Activated naive CD8-positive, alpha-beta T cell treated with anti-CD3 and anti-CD28 coated beads, Interleukin-2, amount 10 ng/mL, durations not matched to agents 7 days and 5 days (primary cell): ENCODE measurements around the gene ADARB1. TPM values are rescaled to one million over a fixed set of nuclear protein-coding genes. Genes with fewer than 3 reads are reported as not detected.

Experiments used
- ATAC-seq: fragments of 150-1000 bp; cut with Tn5 transposase; one replicate; pipeline ENCODE4 v1.10.0; 2021; ENCODE audit warnings: low read depth, moderate library complexity
- POLR2A ChIA-PET: fragments of 350-600 bp; sonication (Branson Sonifier 250); formaldehyde crosslinking; loops from one replicate; lab custom pipeline; 2021; ENCODE audit warnings: antibody characterized with exemption; lab: Charles Lee
- DNase-seq: peaks from one replicate; pipeline ENCODE4 v3.0.0; 2021
- H3K27ac Mint-ChIP-seq: one replicate; pipeline ENCODE4 v1.8.0; 2022; ENCODE audit warnings: mild to moderate bottlenecking, mixed read lengths
- H3K27me3 Mint-ChIP-seq: one replicate; pipeline ENCODE4 v1.8.0; 2022; ENCODE audit warnings: mild to moderate bottlenecking, moderate library complexity, mixed read lengths
- H3K36me3 Mint-ChIP-seq: one replicate; pipeline ENCODE4 v1.8.0; 2021; ENCODE audit warnings: mild to moderate bottlenecking, mixed read lengths
- H3K4me1 Mint-ChIP-seq: one replicate; pipeline ENCODE4 v1.8.0; 2021; ENCODE audit warnings: mixed read lengths
- H3K4me3 Mint-ChIP-seq: one replicate; pipeline ENCODE4 v1.8.0; 2022; ENCODE audit warnings: mild to moderate bottlenecking, moderate library complexity, mixed read lengths
- H3K9me3 Mint-ChIP-seq: one replicate; pipeline ENCODE4 v1.8.0; 2021; ENCODE audit warnings: mixed read lengths
- total RNA-seq, 2 experiments: library from RNA; stranded (reverse); gene quantifications; one replicate each; pipeline ENCODE4 v1.2.3, GENCODE V29; 2021

Gene ADARB1
- total RNA-seq, 2 experiments from 2014 or later: 48.3 to 48.4 TPM

GRCh38 chr21:45264146-45264911 lies 189.9 kb downstream of the ADARB1 start:
- DNase-seq (no peak), ATAC-seq (no peak)
- Mint-ChIP-seq H3K9me3 (no peaks in the 10 kb centered on the region), H3K27me3 (peaks cover under 1% of the 10 kb centered on the region), H3K4me1 (peaks cover 11% of the 10 kb centered on the region), H3K4me3 (no peak overlapping the region), H3K27ac (no peak overlapping the region), H3K36me3 (peaks cover 24% of the 10 kb centered on the region)
- POLR2A ChIA-PET: no interaction called here

DNA sequence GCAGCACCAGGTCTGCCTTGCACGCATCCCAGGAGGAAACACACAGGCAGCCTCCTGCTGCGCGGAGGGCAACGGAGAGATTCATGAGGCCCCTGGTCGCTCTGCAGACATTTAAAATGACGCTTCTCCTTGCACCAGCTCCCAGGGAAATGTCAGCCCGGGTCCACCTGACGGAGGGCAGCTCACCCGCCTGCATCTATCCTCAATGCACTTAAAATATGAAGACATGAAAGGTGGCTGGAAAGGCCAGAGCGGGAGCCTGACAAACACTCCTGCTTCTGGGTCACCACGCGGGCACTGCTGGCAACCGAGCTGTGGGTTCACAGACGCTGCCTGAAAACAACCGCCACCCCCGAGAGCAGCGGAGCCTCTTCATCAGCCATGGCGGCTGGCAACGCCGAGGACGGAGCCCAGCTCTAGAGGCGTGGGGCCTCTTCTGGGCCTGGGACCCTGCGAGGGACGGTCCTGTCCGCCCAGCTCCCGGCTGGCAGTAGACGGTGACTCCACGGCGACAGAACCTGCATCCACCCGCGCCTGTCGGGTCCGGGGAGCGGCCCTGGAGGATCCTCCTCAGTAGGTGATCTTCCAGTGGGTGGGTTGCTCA lies 190.6 kb downstream of the ADARB1 start:
- H3K27ac Mint-ChIP-seq: no peak overlapping the region
- H3K27me3 Mint-ChIP-seq: no peaks in the 10 kb centered on the region
- no peaks in the 10 kb centered on the region for H3K9me3 Mint-ChIP-seq
- POLR2A ChIA-PET: no interaction called here
- ATAC-seq: no peak
- DNase-seq: peak; percentile 20
- H3K4me1 Mint-ChIP-seq: peaks cover 11% of the 10 kb centered on the region
- H3K4me3 Mint-ChIP-seq: no peak overlapping the region
- peaks cover 24% of the 10 kb centered on the region for H3K36me3 Mint-ChIP-seq

DNA sequence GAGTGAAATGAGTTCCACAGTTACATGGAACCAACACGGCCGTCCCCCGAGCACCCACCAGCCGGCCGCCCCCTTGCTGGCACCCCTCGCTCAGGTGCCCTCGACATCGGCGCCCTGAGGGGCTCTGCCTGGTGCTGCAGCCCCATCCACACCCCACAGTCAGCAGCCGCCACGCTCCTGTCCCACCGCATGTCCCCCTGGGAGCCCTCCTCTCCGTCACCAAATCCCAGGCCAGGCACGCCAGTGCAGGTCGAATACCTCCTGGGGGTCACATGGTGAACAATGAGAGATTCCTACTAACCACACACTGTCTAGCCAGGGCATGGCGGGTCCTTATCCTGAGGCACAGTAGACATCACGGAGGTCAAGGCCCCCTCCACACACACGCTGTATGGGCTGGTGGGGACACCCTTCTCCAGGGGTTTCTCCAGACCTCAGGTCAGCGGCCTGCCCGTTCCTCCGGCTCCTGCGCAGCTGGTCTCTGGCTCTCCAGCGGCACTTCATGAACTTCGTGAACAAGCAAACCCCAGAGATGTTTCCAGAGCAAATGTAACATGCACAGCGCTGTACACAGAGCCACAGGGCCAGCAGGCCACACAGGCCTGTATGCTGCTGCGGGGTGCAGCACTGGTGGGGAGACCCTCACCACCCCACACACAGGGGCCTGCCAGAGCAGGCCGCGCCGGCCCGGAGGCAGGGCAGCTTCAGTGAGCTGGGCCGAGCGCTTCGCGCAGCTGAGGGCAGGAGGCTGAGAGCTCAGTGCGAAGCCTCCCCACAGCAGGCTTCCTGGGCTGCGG lies 191.5 kb downstream of the ADARB1 start:
- POLR2A ChIA-PET: interaction anchor here (1.1 kb wide), 1 partner anchor 9 kb away, joined by 4 read pairs; no protein-coding TSS in a partner anchor
- peaks cover 11% of the 10 kb centered on the region for H3K4me1 Mint-ChIP-seq
- peak; percentile 28 for ATAC-seq
- no peaks in the 10 kb centered on the region for H3K27me3 Mint-ChIP-seq
- peak overlapping the region; percentile 58 for H3K4me3 Mint-ChIP-seq
- peak; percentile 25 for DNase-seq
- no peaks in the 10 kb centered on the region for H3K9me3 Mint-ChIP-seq
- H3K27ac Mint-ChIP-seq: peak overlapping the region; percentile 78
- peaks cover 24% of the 10 kb centered on the region for H3K36me3 Mint-ChIP-seq

GRCh38 chr21:45266518-45267389 lies 192.4 kb downstream of the ADARB1 start:
- peak; percentile 93 for ATAC-seq
- peak overlapping the region; percentile 12 for H3K4me3 Mint-ChIP-seq
- no peaks in the 10 kb centered on the region for H3K27me3 Mint-ChIP-seq
- peak overlapping the region; percentile 78 for H3K27ac Mint-ChIP-seq
- DNase-seq: peak; percentile 52
- H3K9me3 Mint-ChIP-seq: no peaks in the 10 kb centered on the region
- H3K36me3 Mint-ChIP-seq: peaks cover 24% of the 10 kb centered on the region
- peaks cover 11% of the 10 kb centered on the region for H3K4me1 Mint-ChIP-seq
- POLR2A ChIA-PET: interaction anchor here (1.1 kb wide), 1 partner anchor 10 kb away, joined by 4 read pairs; no protein-coding TSS in a partner anchor

- Mint-ChIP-seq H3K36me3 (peaks cover 24% of the 10 kb centered on the region), H3K4me3 (no peak overlapping the region), H3K27ac (no peak overlapping the region), H3K9me3 (no peaks in the 10 kb centered on the region), H3K27me3 (no peaks in the 10 kb centered on the region), H3K4me1 (peaks cover 11% of the 10 kb centered on the region)
- ATAC-seq: no peak
- POLR2A ChIA-PET: no interaction called here
- peak; percentile 21 for DNase-seq
Measured at GRCh38 chr21:45267390-45267760, 193.0 kb downstream of the ADARB1 start.

DNA sequence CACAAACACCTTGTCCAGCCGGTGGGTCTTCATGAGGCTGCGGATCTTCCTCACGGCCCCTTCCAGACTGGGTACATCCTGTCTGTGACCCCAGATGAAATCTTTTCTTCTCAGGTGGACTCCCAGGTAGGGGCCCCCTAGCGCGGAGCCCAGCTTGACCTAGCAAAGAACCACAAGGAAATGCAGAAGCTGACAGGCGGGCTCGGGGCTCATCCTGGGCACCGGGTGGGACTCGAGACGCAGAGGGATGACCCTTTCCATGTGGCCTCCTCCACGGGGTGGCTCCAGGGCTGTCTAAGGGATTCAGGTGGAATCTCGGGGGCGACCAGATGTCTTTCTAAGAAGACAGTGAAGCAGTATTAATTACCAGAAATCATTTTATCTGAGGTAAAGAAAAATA lies 195.5 kb downstream of the ADARB1 start:
- peaks cover 11% of the 10 kb centered on the region for H3K4me1 Mint-ChIP-seq
- H3K27me3 Mint-ChIP-seq: no peaks in the 10 kb centered on the region
- peaks cover 19% of the 10 kb centered on the region for H3K36me3 Mint-ChIP-seq
- ATAC-seq (no peak), DNase-seq (peak; percentile 22)
- no peak overlapping the region for H3K27ac Mint-ChIP-seq
- no peaks in the 10 kb centered on the region for H3K9me3 Mint-ChIP-seq
- POLR2A ChIA-PET: no interaction called here
- H3K4me3 Mint-ChIP-seq: no peak overlapping the region

- no peak overlapping the region for H3K4me3 Mint-ChIP-seq
- peaks cover 19% of the 10 kb centered on the region for H3K36me3 Mint-ChIP-seq
- H3K9me3 Mint-ChIP-seq: no peaks in the 10 kb centered on the region
- no peaks in the 10 kb centered on the region for H3K27me3 Mint-ChIP-seq
- ATAC-seq: no peak
- H3K4me1 Mint-ChIP-seq: peaks cover 11% of the 10 kb centered on the region
- POLR2A ChIA-PET: no interaction called here
- H3K27ac Mint-ChIP-seq: no peak overlapping the region
- DNase-seq: peak; percentile 26
Measured at GRCh38 chr21:45270306-45270821, 196.0 kb downstream of the ADARB1 start.

Other genes starting within 250 kb of the ADARB1 start
- 10 to 100 TPM; 66.1 to 73.2 TPM for gene PTTG1IP, start 200.9 kb upstream of the ADARB1 start, total RNA-seq
- 100 to 1,000 TPM; 416 to 452 TPM for gene ITGB2, start 153.7 kb upstream of the ADARB1 start, total RNA-seq
- gene SLX9, start 134.6 kb upstream of the ADARB1 start, total RNA-seq: 10 to 100 TPM; 44.2 to 44.3 TPM
- 10 to 100 TPM; 26.0 to 27.0 TPM for gene POFUT2, start 213.3 kb downstream of the ADARB1 start, total RNA-seq